A549 (cell line): Measurements from ENCODE around the gene LBP. TPM values are rescaled to one million over a fixed set of nuclear protein-coding genes. Genes with fewer than 3 reads are reported as not detected.
A peak's percentile ranks its signal among the peaks of the same experiment; 100 is the strongest.

ENCODE experiments used
- ATAC-seq, 2 experiments: fragments of 200-7000 bp in 1 of 2; fragments of >200 bp in 1 of 2; cut with Nextera tagmentation in 1 of 2; cut with Tn5 transposase in 1 of 2; 3 replicates each; pipeline versions ENCODE4 v1.8.0 to v1.9.1; 2018 to 2020; ENCODE audit warnings: mild to moderate bottlenecking in 1 of 2, moderate library complexity in 1 of 2
- CTCF ChIA-PET: fragments of 300-600 bp; sonication (Branson Sonifier 250); formaldehyde crosslinking; extraction: SDS; loops from one replicate; lab custom pipeline; 2021; ENCODE audit warnings: antibody characterized with exemption, inconsistent platforms; lab: Yijun Ruan, JAX
- POLR2A ChIA-PET: fragments of 350-600 bp; formaldehyde crosslinking; extraction: SDS; loops from one replicate; lab custom pipeline; 2021; ENCODE audit warnings: antibody characterized with exemption, inconsistent platforms; lab: Yijun Ruan, JAX
- DNase-seq, 2 experiments: peaks; one replicate each; pipeline versions ENCODE4 v3.0.0 to v3.0.0-alpha.2; 2011 to 2016; ENCODE audit warnings: low read depth in 1 of 2, low spot score in 1 of 2
- FAIRE-seq: peaks from 2 replicates; lab custom pipeline; 2011; peaks lifted over from hg19 to GRCh38; lab: Jason Lieb, UNC
- H3K27ac ChIP-seq, 2 experiments: fragments of >200 bp; sonication (Bioruptor Twin); formaldehyde crosslinking; 3 replicates each; pipeline ENCODE4 v1.5.1; 2016 to 2017
- H3K4me1 ChIP-seq: fragments of >200 bp; sonication (Bioruptor Twin); formaldehyde crosslinking; 3 replicates; pipeline ENCODE4 v1.6.1; 2016
- H3K4me2 ChIP-seq: fragments of >200 bp; sonication (Bioruptor Twin); formaldehyde crosslinking; 3 replicates; pipeline ENCODE4 v1.6.1; 2016
- H3K4me3 ChIP-seq: fragments of >200 bp; sonication (Bioruptor Twin); formaldehyde crosslinking; 3 replicates; pipeline ENCODE4 v1.5.1; 2016
- H3K9me3 ChIP-seq: fragments of >200 bp; sonication (Bioruptor Twin); formaldehyde crosslinking; 3 replicates; pipeline ENCODE4 v1.6.1; 2016
- BCL3 ChIP-seq: fragments of >200 bp; sonication (Bioruptor Twin); formaldehyde crosslinking; IDR thresholded peaks from 3 replicates; pipeline ENCODE4 v1.6.1; 2016
- CBX8 ChIP-seq: fragments of 200-600 bp; sonication (generic); IDR thresholded peaks from 2 replicates; pipeline ENCODE4 v1.6.1; 2016
- CTCF ChIP-seq: fragments of >200 bp; sonication (Bioruptor Twin); formaldehyde crosslinking; IDR thresholded peaks from 3 replicates; pipeline ENCODE4 v1.5.1; 2016
- E2F6 ChIP-seq: IDR thresholded peaks from 2 replicates; pipeline ENCODE4 v1.6.1; 2012; ENCODE audit warnings: low read depth, borderline replicate concordance
- EHMT2 ChIP-seq: fragments of 200-600 bp; sonication (generic); IDR thresholded peaks from 2 replicates; pipeline ENCODE4 v1.6.1; 2016; ENCODE audit warnings: antibody characterized with exemption, low read depth, mild to moderate bottlenecking, moderate library complexity
- ELK1 ChIP-seq: fragments of 150-350 bp; IDR thresholded peaks from 2 replicates; pipeline ENCODE4 v1.6.1; 2014; ENCODE audit warnings: low read depth, mild to moderate bottlenecking, low read length
- EP300 ChIP-seq, 2 experiments: fragments of >200 bp; sonication (Bioruptor Twin); formaldehyde crosslinking; IDR thresholded peaks; 2 replicates in 1 of 2; 3 replicates in 1 of 2; pipeline ENCODE4 v1.6.1; 2016 to 2017
- ESRRA ChIP-seq: fragments of 150-350 bp; IDR thresholded peaks from 2 replicates; pipeline ENCODE4 v1.6.1; 2014; ENCODE audit warnings: mild to moderate bottlenecking, low read length, borderline replicate concordance
- FOSB ChIP-seq: fragments of 250-450 bp; sonication (Bioruptor Pico); IDR thresholded peaks from 2 replicates; pipeline ENCODE4 v1.5.0; 2020; ENCODE audit warnings: mild to moderate bottlenecking, moderate library complexity
- FOXS1 ChIP-seq: fragments of 250-450 bp; sonication (Bioruptor Pico); IDR thresholded peaks from 2 replicates; pipeline ENCODE4 v1.5.0; 2020; ENCODE audit warnings: mild to moderate bottlenecking, moderate library complexity
- HDAC2 ChIP-seq: fragments of 200-600 bp; sonication (generic); IDR thresholded peaks from 2 replicates; pipeline ENCODE4 v1.6.1; 2016
- HEYL ChIP-seq: fragments of 250-450 bp; sonication (Bioruptor Pico); IDR thresholded peaks from 2 replicates; pipeline ENCODE4 v1.8.0; 2021; ENCODE audit warnings: mild to moderate bottlenecking, moderate library complexity
- HOXB5 ChIP-seq: fragments of 250-450 bp; sonication (Bioruptor Pico); IDR thresholded peaks from 2 replicates; pipeline ENCODE4 v1.5.0; 2020; ENCODE audit warnings: mild to moderate bottlenecking, moderate library complexity
- JUN ChIP-seq, 2 experiments: fragments of >200 bp; sonication (Bioruptor Twin); formaldehyde crosslinking; IDR thresholded peaks; 2 replicates in 1 of 2; 3 replicates in 1 of 2; pipeline ENCODE4 v1.6.1; 2016 to 2017
- MAFK ChIP-seq: fragments of 450-650 bp; IDR thresholded peaks from 2 replicates; pipeline ENCODE4 v1.6.1; 2014; ENCODE audit not compliant: partially characterized antibody
- MAX ChIP-seq: IDR thresholded peaks from 2 replicates; pipeline ENCODE4 v1.6.1; 2012
- NFE2L2 ChIP-seq: fragments of 150-350 bp; conservative IDR thresholded peaks from 2 replicates; pipeline ENCODE4 v1.6.1; 2014; ENCODE audit warnings: low read length
- NPAS2 ChIP-seq: fragments of 250-450 bp; sonication (Bioruptor Pico); IDR thresholded peaks from 2 replicates; pipeline ENCODE4 v1.8.0; 2022; ENCODE audit warnings: mild to moderate bottlenecking, moderate library complexity, borderline replicate concordance
- NR3C1 ChIP-seq: fragments of >200 bp; sonication (Bioruptor Twin); formaldehyde crosslinking; IDR thresholded peaks from 3 replicates; pipeline ENCODE4 v1.6.1; 2017
- PHF8 ChIP-seq: fragments of 200-600 bp; sonication (generic); IDR thresholded peaks from 2 replicates; pipeline ENCODE4 v1.6.1; 2016; ENCODE audit warnings: low read depth, mild to moderate bottlenecking, antibody characterized with exemption, moderate library complexity, borderline replicate concordance
- POLR2A ChIP-seq: IDR thresholded peaks from 2 replicates; pipeline ENCODE4 v1.6.1; 2012; ENCODE audit warnings: mild to moderate bottlenecking, low read length
- POLR2AphosphoS2 ChIP-seq: conservative IDR thresholded peaks from 2 replicates; pipeline ENCODE4 v1.6.1; 2012; ENCODE audit warnings: low read length, improper control_type of control experiment, inconsistent platforms
- REST ChIP-seq: fragments of 200-600 bp; sonication (generic); IDR thresholded peaks from 2 replicates; pipeline ENCODE4 v1.6.1; 2016; ENCODE audit warnings: antibody characterized with exemption, mild to moderate bottlenecking, moderate library complexity
- SREBF2 ChIP-seq: fragments of 450-650 bp; IDR thresholded peaks from 2 replicates; pipeline ENCODE4 v1.6.1; 2014; ENCODE audit warnings: mild to moderate bottlenecking, moderate library complexity
- TP53 ChIP-seq: fragments of 250-450 bp; sonication (Bioruptor Pico); IDR thresholded peaks from 2 replicates; pipeline ENCODE4 v1.5.0; 2021; ENCODE audit warnings: mild to moderate bottlenecking, moderate library complexity
- USF2 ChIP-seq: fragments of 450-650 bp; IDR thresholded peaks from 2 replicates; pipeline ENCODE4 v1.6.1; 2014; ENCODE audit warnings: antibody characterized with exemption
- ZC3H11A ChIP-seq: fragments of 450-650 bp; IDR thresholded peaks from 2 replicates; pipeline ENCODE4 v1.6.1; 2014; ENCODE audit warnings: antibody characterized with exemption, mild to moderate bottlenecking
- ZNF302 ChIP-seq: fragments of 250-450 bp; sonication (Bioruptor Pico); IDR thresholded peaks from 2 replicates; pipeline ENCODE4 v1.9.0; 2021; ENCODE audit warnings: inconsistent platforms, mild to moderate bottlenecking, moderate library complexity
- WGBS: methylation state at CpG from one replicate; pipeline ENCODE4 v1.1.6; 2017; ENCODE audit errors: missing lambda C conversion rate; 5-methylcytosine and 5-hydroxymethylcytosine counted together
- polyA plus RNA-seq, 4 experiments: library from polyadenylated mRNA; depleted of rRNA in 3 of 4; stranded (reverse); fragments of >200 nt; fragmentation: RNase III in 1 of 4; extraction: RNeasy Plus Mini Kit Qiagen cat#74134 plus additional on column Dnase treatment in 1 of 4; gene quantifications; 2 replicates in 3 of 4; 3 replicates in 1 of 4; pipeline ENCODE4 v1.2.3, GENCODE V29; 2011 to 2017

The LBP gene
- polyA plus RNA-seq, 2 of the 4 experiments (the other 2 are of a cell fraction), result 1.3 to 2.2 TPM

GRCh38 chr20:38354227-38354626, 7.9 kb downstream of the LBP start:
- Histone ChIP-seq H3K4me3 (no peak overlapping the region), H3K9me3 (no peaks in the 10 kb centered on the region), H3K4me2 (no peak overlapping the region), H3K27ac (no peak overlapping the region), H3K4me1 (no peaks in the 10 kb centered on the region)
- CTCF ChIA-PET, result no interaction called here
- FAIRE-seq, result no peak
- DNase-seq, result no peak
- POLR2A ChIA-PET, result no interaction called here
- no peak for ATAC-seq
- no peak for TF ChIP-seq JUN (IDR thresholded peaks at IDR 0.05)
- no peak for TF ChIP-seq MAFK
- TF ChIP-seq ESRRA, result no peak
- no peak for TF ChIP-seq ZC3H11A
- no peak for TF ChIP-seq HOXB5
- no peak for TF ChIP-seq POLR2A
- TF ChIP-seq POLR2AphosphoS2, result no peak
- TF ChIP-seq FOXS1 (CRISPR knock-in tag), result no peak
- no peak for TF ChIP-seq FOSB (CRISPR knock-in tag)
- TF ChIP-seq HDAC2, result no peak
- TF ChIP-seq MAX, result no peak
- TF ChIP-seq E2F6, result no peak
- no peak for TF ChIP-seq CTCF
- no peak for TF ChIP-seq NFE2L2
- TF ChIP-seq NR3C1, result no peak
- TF ChIP-seq EHMT2, result no peak
- no peak for TF ChIP-seq ZNF302 (CRISPR knock-in tag)
- no peak for TF ChIP-seq ELK1
- TF ChIP-seq EP300 (IDR thresholded peaks at IDR 0.05), result no peak
- no peak for TF ChIP-seq USF2
- 84% methylated on average over 10 of the region's 10 CpGs for WGBS

- ATAC-seq, result peak in 1 of 2 experiments; percentile 44; a peak in 3 of 6 replicates
- H3K27ac ChIP-seq, result no peak overlapping the region
- no peak for DNase-seq
- no peak for FAIRE-seq
- 85% methylated on average over 13 of the region's 18 CpGs for WGBS
- ChIA-PET CTCF (interaction anchor here (0.7 to 1.4 kb wide), 4 partner anchors 10 to 182 kb away, joined by 3 to 4 read pairs (median 4); no protein-coding TSS in a partner anchor), POLR2A (no interaction called here)
- no peaks in the 10 kb centered on the region for H3K4me1 ChIP-seq
- H3K4me2 ChIP-seq, result no peak overlapping the region
- no peak overlapping the region for H3K4me3 ChIP-seq
- no peaks in the 10 kb centered on the region for H3K9me3 ChIP-seq
- no peak for TF ChIP-seq NPAS2
- no peak for TF ChIP-seq PHF8
- no peak for TF ChIP-seq BCL3
- TF ChIP-seq REST, result no peak
- TF ChIP-seq HOXB5, result no peak
- TF ChIP-seq HEYL (CRISPR knock-in tag), result no peak
- TF ChIP-seq TP53 (CRISPR knock-in tag), result no peak
- no peak for TF ChIP-seq CBX8
- no peak for TF ChIP-seq SREBF2
- no peak for TF ChIP-seq POLR2AphosphoS2
These were observed 9.1 kb downstream of the LBP start for GRCh38 chr20:38355161-38356012.
